HG03095 (cell line): ENCODE results near the gene ZCCHC24.
"Not testable (repeated sequence)": the region's sequence is repeated elsewhere in the genome, so short reads cannot be mapped to it uniquely, and the experiment has no call there.

ENCODE experiments used
- ATAC-seq: cut with Tn5 transposase; IDR thresholded peaks from one replicate; pipeline ENCODE4 v1.9.1; 2021; ENCODE audit warnings: moderate library complexity; ENCODE audit not compliant: unreplicated experiment

ZCCHC24 gene

DNA sequence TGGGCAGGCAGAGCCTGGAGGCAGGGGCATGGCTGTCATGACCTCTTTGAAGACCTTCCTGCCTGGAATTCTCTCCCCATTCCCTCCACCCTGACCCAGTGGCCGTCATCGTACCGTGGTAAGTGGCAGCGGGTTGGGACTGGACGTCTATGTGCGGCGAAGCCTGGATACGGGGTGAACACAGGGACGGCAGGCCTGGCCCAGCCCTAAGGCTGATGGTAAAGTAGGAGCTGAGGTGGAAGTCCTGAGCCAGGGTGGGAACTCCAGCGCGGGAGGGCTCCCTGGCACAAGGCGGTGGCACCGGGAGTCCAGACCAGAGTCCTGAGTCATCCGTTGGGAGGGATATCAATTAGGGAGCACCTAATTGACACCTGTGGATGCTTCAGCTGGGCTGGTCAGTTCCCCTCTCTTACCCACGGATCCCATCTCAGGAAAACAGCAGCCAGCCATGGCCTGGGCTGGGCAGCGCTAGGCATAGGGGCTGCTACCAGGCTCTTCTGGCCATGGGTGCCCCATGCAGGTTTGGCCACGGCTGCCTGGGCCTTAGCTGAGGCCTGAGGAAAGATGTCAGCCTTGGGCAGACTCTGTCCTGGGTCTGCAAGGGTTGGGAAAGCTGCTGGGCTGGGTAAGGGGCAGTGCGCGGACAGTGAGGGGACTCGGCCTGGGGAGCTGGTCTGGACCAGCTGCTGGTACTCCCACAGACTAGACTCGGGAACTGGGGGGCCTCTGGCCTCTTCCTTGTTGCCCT lies 94.8 kb downstream of the ZCCHC24 start:
- ATAC-seq, result no peak

- no peak for ATAC-seq
These were observed 95.5 kb downstream of the ZCCHC24 start for GRCh38 chr10:79349766-79350406.

DNA sequence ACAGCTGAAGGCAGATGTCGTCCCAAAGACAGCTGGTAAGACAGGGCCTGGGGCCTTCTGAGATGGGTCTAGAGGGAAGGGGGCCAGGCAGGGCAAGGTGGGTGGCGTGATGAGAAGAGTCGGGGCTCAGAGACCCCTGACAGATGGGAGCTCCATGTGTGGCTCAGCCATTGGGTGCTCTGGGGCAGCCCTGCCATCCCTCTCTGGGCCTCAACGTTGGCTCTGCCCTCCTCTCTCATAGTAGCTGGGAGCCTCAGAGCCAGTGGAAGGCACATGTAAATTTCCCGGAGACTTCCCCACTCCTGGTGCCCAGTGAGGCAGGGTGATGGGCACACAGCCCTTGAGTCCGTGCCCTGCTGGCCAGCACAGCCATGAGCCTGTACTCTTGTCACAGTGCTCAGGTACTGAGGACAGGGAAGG lies 96.3 kb downstream of the ZCCHC24 start:
- ATAC-seq, result no peak

DNA sequence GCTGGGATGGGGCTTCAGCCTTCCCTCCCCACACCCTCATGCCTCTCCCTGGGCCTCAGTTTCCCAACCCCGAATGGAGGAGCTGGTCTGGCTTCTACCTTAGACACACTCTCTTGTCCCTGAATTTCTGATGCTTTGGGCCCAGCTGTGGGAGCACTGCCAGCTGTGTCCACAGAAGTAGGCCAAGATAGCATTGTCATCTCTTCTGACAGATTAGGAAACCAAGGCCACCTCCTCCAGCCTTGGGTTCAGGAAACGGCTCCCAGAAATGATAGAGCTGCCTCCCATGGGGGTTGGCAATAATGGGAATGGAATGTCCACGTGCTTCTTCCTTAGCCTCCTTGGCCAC lies 96.8 kb downstream of the ZCCHC24 start:
- no peak for ATAC-seq

- peak; percentile 83 for ATAC-seq
These were observed 97.4 kb downstream of the ZCCHC24 start for GRCh38 chr10:79347894-79348639.

DNA sequence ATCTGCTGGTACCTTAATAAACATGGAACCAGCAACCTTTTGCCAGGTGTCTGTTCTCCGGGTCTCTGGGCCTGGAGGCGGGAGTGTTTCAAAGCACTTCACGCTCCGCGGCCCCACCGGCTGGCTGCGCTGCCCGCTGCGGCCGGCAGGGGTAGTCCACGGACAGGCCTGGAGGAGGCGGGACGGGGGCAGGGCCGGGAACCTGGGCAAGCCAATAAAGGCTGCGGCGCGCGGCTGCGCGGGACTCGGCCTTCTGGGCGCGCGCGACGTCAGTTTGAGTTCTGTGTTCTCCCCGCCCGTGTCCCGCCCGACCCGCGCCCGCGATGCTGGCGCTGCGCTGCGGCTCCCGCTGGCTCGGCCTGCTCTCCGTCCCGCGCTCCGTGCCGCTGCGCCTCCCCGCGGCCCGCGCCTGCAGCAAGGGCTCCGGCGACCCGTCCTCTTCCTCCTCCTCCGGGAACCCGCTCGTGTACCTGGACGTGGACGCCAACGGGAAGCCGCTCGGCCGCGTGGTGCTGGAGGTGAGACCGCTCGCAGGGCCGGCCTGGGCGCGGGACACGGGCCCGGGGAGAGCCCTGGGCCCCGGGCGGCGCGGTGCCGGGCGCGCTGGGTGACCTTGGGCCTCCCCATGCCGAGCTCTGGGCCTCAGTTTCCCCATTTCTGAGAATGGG lies 98.1 kb downstream of the ZCCHC24 start, which contains the start of gene PPIF:
PPIF (plus strand) TSS at position 244 of the 668 bp plus-strand sequence; CDS start at position 324, 80 bp downstream.
- ATAC-seq, result peak; percentile 79

DNA sequence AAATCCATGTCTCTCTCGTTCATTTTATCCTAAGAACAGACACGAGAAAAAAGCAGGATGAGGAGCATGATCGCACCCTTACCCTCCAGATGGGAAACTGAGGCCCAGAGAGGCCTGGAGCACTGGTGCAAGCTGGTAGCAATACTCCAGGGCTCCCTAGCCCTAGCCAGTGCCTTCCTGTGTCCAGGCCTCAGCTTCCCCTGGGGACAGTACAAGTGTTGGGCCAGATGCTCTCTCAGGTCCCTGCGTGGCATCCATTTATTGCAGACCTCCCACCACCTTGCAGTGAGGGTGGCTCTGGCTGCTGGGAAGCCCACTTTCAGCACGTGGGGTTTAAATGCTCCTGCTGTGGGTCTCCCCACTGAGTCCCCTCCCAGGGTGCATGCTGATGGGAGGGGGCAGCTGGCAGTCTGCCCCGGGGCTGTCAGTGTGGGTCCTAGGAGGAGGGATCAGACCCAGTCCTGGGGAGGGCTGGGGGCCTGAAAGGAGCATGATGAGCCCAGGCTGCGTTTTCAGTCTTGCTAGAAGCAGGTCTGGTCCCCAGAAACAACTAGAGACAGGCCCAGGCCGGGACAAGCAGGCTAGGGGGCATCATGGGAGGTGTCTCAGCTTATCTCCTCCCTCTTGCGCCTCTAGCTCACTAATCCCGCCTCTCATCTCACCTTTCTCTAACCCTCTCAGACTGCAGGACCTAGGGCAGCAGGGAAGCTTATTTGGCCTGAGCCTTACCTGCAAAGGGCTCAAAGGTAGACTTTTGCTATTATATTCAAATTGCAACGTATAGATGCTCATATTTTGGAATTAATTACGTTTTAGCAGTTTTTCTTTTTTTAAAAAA lies 98.8 kb downstream of the ZCCHC24 start:
- no peak for ATAC-seq

DNA sequence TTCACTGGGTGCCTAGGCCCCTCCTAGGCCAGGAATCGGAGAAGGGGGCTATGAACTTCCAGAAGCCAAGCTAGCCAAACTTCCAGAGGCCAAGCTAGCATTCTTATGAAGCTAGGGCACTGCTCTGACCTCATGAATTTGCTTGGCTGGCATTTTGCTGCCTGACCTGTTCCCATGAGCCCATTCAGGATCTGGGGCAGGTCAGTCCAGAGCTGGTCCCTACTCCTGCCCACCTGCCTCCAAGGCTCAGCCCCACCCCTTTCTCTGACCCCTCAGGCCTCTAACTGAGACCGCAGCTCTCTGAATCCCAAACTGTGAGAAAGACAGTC lies 99.4 kb downstream of the ZCCHC24 start:
- ATAC-seq, result no peak

- no peak for ATAC-seq
These were observed 100.0 kb downstream of the ZCCHC24 start for GRCh38 chr10:79345241-79346011.

DNA sequence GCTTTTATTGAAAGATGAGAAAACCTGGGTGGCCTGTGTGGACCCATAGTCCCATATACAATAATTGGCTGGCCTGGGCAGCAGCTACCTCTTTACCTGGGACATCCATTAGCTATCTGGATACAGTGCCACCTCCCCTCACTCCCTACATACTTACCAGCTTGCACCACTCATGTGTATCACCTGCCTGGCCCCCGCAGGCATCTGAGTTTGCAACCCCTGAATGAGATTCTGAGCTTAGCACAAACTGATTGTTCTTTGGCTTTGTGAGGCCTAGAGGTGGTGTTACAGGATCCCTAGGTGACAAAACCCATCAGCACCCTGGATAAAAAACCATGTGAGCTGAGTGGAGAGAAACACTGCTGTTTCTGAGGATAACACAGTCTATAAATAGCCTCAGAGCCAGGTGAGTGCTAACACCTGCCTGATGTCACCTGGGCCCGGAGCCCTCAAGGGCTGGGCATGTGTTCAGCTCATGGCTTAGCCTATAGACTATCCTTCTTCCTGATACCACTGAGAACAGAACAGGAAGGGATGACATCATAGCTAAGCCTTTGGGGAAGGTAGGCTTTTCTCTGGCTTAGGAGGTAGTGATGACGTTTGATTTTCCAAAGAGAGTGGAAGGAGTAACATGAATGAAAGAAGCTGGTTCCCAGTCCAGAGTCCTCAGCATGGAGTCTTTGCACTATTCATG lies 100.8 kb downstream of the ZCCHC24 start:
- ATAC-seq, result no peak

DNA sequence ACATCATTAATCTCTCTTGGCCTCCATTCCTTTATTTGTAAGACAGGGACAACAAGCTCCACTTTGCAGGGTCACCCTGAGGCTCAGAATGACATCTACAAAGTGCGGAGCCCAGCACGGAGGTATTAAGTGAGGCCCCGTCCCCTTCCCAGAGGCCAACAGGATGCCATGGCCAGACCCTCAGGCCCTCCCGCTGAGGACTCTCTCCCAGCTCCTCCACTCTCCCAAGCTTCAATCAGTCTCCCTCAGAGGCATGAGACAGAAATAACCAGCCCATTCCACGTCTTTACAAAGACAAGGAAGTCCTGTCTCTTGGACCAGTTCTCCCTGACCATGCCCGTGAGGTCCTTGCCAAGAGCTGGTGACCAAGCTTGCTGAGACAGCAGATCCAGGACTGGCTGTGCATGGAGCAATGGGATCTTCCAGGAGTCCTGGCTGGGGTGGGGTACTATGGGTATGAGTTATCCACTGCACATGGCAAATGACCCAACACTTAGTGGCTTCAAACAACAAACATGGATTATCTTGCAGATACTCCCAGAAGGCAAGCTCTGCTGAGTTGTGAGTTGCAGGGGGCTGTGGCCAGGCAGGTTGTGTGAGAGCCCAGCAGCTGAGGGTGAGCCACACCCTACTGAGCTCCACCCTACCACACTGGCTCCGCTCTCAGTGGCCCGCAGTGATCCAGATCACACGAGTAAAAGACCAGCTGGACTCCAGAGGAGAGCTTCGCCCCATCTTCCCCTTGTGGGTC lies 102.4 kb downstream of the ZCCHC24 start:
- no peak for ATAC-seq

DNA sequence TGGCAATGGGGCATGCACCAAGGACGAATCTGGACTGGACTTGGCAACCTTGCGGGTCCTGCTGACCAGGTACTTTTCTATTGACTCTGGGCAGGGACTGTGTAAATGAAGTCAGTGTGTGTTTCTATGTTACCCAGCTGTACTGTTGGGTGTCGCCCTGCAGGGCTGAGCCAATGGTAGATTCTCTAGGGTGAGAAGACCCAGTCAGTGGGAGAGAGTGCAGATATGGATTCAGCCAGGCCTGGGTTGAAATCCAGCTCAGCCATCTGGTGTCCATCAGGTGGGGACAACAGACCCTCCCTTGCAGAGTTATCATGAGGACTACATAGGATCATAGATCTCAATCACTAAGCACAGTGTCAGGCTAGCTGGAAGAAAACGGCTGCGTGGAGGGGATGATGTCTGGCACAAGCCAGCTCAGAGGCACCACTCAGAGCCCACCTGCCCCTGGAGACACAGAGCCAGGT lies 103.1 kb downstream of the ZCCHC24 start:
- no peak for ATAC-seq

DNA sequence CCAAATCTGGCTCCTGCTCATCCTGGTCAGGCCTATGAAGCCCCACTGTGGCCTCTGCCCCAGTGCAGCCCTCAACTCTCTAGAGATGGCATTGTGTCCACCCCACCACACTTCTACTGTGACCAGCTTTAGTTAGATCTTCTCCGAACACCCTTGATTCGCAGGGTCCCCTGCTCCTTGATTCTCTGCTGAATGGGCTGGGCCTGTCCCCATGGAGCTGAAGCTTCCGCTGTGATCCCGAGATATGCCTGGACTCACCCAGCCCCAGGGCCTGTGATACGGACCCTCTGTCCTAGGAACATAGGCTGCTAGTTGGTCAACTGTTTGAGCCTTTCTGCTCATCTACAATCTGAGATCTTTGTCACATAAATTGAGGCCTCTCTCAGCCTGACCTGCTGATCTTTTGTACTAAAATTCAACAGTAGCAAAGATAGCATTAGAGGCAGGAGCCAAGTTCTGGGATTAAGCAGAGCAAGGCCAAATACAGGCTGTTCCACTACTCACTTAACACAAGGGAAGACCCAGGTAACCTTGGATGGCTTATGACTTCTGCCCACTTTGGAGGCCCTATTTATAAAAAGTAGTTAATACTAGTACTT lies 104.7 kb downstream of the ZCCHC24 start:
- no peak for ATAC-seq

GRCh38 chr10:79339266-79339665 lies 106.2 kb downstream of the ZCCHC24 start:
- ATAC-seq, result no peak

DNA sequence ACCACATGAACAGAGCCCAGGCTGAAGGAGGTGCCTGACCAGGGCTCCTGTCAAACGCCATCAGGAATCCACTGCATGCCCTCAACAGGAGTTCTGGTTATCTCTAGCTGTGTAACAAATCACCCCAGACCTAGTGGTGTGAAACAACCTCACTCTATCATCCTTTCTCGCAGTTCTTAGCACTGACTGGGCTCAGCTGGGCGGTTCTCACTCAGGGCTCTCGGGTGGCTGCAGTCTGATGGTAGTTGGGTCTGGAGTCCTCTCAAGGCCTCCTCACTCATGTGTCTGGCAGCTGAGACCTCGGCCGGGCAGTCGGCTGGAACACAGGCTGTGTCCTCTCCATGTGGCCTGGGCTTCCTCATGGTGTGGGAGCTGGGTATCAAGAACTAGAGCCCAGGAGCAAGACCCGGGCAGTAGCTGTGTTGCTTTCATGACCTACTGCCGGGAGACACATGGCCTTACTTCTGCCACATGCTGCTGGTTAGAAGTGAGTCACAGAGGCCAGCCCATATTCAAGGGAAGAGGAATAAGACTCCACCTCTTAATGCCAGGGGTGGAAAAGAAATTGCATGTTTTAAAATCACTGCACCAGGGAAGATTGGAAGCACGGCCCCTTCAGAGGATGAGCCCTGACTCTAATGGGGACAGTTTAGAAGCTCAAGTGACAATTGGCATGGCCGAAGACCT lies 107.5 kb downstream of the ZCCHC24 start:
- not testable (repeated sequence) for ATAC-seq

DNA sequence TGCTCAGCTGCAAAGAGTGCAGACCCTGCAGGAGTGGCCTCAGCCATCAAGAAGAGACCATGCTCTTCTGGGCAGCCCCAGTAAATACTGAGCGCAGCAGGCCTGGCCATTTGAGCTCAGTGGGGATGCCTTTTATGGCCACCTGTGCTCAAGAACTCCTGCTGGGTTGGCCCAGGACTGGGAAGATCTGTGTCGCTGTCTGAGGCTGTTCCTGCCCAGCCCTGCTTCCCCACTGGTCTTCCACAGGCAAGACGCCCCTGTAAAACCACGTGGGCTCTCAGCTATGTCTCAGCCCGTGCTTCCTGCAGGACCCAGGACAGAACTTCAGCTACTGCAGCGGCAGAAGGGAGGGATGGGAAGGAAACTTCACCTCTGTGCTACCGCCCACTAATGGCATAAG lies 108.7 kb downstream of the ZCCHC24 start:
- ATAC-seq, result no peak

- ATAC-seq, result no peak
These were observed 109.1 kb downstream of the ZCCHC24 start for GRCh38 chr10:79336276-79336675.
